Thoracic aorta (tissue), 2 donors: Measurements from ENCODE around the gene OR8D4. TPM values are rescaled to one million over a fixed set of nuclear protein-coding genes. Genes with fewer than 3 reads are reported as not detected.

Experiments used
- ATAC-seq: fragments of 150-250 bp; one replicate; pipeline ENCODE4 v1.8.0; 2017; ENCODE audit warnings: low read depth; ENCODE audit not compliant: insufficient number of reproducible peaks, low FRiP score
- DNase-seq: peaks from one replicate; pipeline ENCODE4 v3.0.0-alpha.2; 2020; ENCODE audit warnings: low spot score
- H3K27ac ChIP-seq, 2 donors: fragments of 200-600 bp; sonication (generic); 1 replicate in 1 of 2; 2 replicates in 1 of 2; pipeline ENCODE4 v1.5.1; 2016; ENCODE audit warnings: mild to moderate bottlenecking in 2 of 2, moderate library complexity in 2 of 2
- H3K27me3 ChIP-seq: fragments of 200-600 bp; sonication (generic); replicated peaks from 2 replicates; pipeline ENCODE4 v1.6.0; 2016; ENCODE audit warnings: mild to moderate bottlenecking; ENCODE audit not compliant: insufficient read depth
- H3K36me3 ChIP-seq: fragments of 200-600 bp; sonication (generic); one replicate; pipeline ENCODE4 v1.5.1; 2016
- H3K4me1 ChIP-seq, 2 donors: fragments of 200-600 bp; sonication (generic); 1 replicate in 1 of 2; 2 replicates in 1 of 2; pipeline versions ENCODE4 v1.5.1 to v1.6.0; 2016; ENCODE audit warnings: low read depth in 2 of 2, mild to moderate bottlenecking in 1 of 2; ENCODE audit not compliant: control insufficient read depth in 1 of 2
- H3K4me3 ChIP-seq: fragments of 200-600 bp; sonication (generic); 2 replicates; pipeline ENCODE4 v1.5.1; 2016; ENCODE audit warnings: mild to moderate bottlenecking
- H3K9me3 ChIP-seq: fragments of 200-600 bp; sonication (generic); 2 replicates; pipeline ENCODE4 v1.5.1; 2016
- CTCF ChIP-seq: fragments of 200-600 bp; sonication (generic); IDR thresholded peaks from one replicate; pipeline ENCODE4 v1.5.1; 2019; ENCODE audit warnings: antibody characterized with exemption
- total RNA-seq, 2 donors: library from RNA; depleted of rRNA; stranded (reverse); fragments of >200 nt; gene quantifications; one replicate each; pipeline versions ENCODE4 v1.1.0 to v1.2.3, GENCODE V29; 2016

The OR8D4 gene
- total RNA-seq, 2 donors from 2014 or later: not detected

- no peak for DNase-seq
- no peak for TF ChIP-seq CTCF
- Histone ChIP-seq H3K4me3 (no peak overlapping the region), H3K36me3 (no peaks in the 10 kb centered on the region), H3K27ac (no peak overlapping the region), H3K9me3 (no peaks in the 10 kb centered on the region), H3K27me3 (no peaks in the 10 kb centered on the region), H3K4me1 (no peaks in the 10 kb centered on the region)
- no peak for ATAC-seq
These were observed 3.0 kb downstream of the OR8D4 start for GRCh38 chr11:123904932-123905331.

- Histone ChIP-seq H3K36me3 (no peaks in the 10 kb centered on the region), H3K9me3 (no peaks in the 10 kb centered on the region), H3K27ac (no peak overlapping the region), H3K4me1 (no peaks in the 10 kb centered on the region), H3K27me3 (no peaks in the 10 kb centered on the region), H3K4me3 (no peak overlapping the region)
- DNase-seq (no peak), ATAC-seq (no peak)
- no peak for TF ChIP-seq CTCF
These were observed 3.9 kb downstream of the OR8D4 start for GRCh38 chr11:123905826-123906225.

GRCh38 chr11:123920943-123921342 is 19.0 kb downstream of the OR8D4 start:
- Histone ChIP-seq H3K27ac (no peak overlapping the region), H3K4me1 (no peaks in the 10 kb centered on the region), H3K4me3 (no peak overlapping the region), H3K36me3 (no peaks in the 10 kb centered on the region), H3K27me3 (no peaks in the 10 kb centered on the region), H3K9me3 (no peaks in the 10 kb centered on the region)
- ATAC-seq (no peak), DNase-seq (no peak)
- TF ChIP-seq CTCF: no peak

GRCh38 chr11:123924027-123924426 is 22.1 kb downstream of the OR8D4 start:
- no peak for TF ChIP-seq CTCF
- no peak overlapping the region for H3K27ac ChIP-seq
- H3K4me3 ChIP-seq: no peak overlapping the region
- no peaks in the 10 kb centered on the region for H3K9me3 ChIP-seq
- ATAC-seq: no peak
- H3K4me1 ChIP-seq: no peaks in the 10 kb centered on the region
- H3K36me3 ChIP-seq: no peaks in the 10 kb centered on the region
- DNase-seq: no peak
- no peaks in the 10 kb centered on the region for H3K27me3 ChIP-seq

- Histone ChIP-seq H3K9me3 (no peaks in the 10 kb centered on the region), H3K27me3 (no peaks in the 10 kb centered on the region), H3K27ac (no peak within 1 kb of the TSS), H3K36me3 (no peaks in the 10 kb centered on the region), H3K4me3 (no peak within 1 kb of the TSS), H3K4me1 (no peaks in the 10 kb centered on the region)
- TF ChIP-seq CTCF: no peak
- no peak for DNase-seq
- ATAC-seq: no peak
These were observed 37.4 kb downstream of the OR8D4 start, which contains the start of gene OR4D5 for GRCh38 chr11:123939317-123939716. Gene OR4D5 (plus strand): TSS chr11:123939617. CDS start chr11:123939617, 0 bp downstream.
